ENCODE data around the gene ZFYVE1. TPM values are rescaled to one million over a fixed set of nuclear protein-coding genes. Genes with fewer than 3 reads are reported as not detected.
A peak's percentile ranks its signal among the peaks of the same experiment; 100 is the strongest.

The ZFYVE1 gene
- total RNA-seq, 1 donor = 30.8 TPM

DNA sequence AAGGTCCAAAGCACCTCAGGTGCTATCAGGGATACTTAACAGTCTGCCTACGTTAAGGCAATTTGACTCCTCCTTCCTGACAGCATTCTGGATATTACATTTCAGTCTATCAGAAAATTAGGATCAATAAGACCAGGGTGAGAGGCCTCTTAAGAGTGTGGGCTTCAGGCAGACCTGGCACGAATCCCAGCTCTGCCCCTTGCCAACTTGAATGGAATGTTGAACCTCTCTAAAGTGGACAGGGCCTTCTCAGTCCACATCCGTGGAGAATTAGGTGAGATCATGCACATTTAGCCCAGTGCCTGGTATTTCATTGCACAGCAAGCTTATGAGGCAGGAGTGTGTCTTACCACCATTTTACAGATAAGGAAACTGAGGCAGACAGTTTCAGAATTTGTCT lies 74.7 kb downstream of the ZFYVE1 start:
- Histone ChIP-seq H3K27ac (ENCODE audit: low read depth, low read length) (no peak overlapping the region), H2AFZ (ENCODE audit: low read length) (no peak overlapping the region), H3K4me1 (ENCODE audit: insufficient read depth, low read length) (no peaks in the 10 kb centered on the region), H3K9me3 (ENCODE audit: low read depth, low read length) (no peaks in the 10 kb centered on the region), H3K79me2 (ENCODE audit: insufficient read depth, low read length) (no peaks in the 10 kb centered on the region), H3K36me3 (ENCODE audit: insufficient read depth, low read length) (peaks cover 21% of the 10 kb centered on the region), H3K27me3 (ENCODE audit: insufficient read depth, low read length) (no peaks in the 10 kb centered on the region), H4K20me1 (ENCODE audit: insufficient read depth, low read length) (no peaks in the 10 kb centered on the region), H3K4me3 (ENCODE audit: insufficient read depth, low read length) (no peak overlapping the region), H3K4me2 (ENCODE audit: insufficient read depth, low read length) (no peak overlapping the region)
- TF ChIP-seq, protein P1, sequence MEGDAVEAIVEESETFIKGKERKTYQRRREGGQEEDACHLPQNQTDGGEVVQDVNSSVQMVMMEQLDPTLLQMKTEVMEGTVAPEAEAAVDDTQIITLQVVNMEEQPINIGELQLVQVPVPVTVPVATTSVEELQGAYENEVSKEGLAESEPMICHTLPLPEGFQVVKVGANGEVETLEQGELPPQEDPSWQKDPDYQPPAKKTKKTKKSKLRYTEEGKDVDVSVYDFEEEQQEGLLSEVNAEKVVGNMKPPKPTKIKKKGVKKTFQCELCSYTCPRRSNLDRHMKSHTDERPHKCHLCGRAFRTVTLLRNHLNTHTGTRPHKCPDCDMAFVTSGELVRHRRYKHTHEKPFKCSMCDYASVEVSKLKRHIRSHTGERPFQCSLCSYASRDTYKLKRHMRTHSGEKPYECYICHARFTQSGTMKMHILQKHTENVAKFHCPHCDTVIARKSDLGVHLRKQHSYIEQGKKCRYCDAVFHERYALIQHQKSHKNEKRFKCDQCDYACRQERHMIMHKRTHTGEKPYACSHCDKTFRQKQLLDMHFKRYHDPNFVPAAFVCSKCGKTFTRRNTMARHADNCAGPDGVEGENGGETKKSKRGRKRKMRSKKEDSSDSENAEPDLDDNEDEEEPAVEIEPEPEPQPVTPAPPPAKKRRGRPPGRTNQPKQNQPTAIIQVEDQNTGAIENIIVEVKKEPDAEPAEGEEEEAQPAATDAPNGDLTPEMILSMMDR (IDR thresholded peaks at IDR 0.05; ENCODE audit: extremely low read depth, low read depth, low read length) = no peak
- DNase-seq (ENCODE audit: insufficient read length, low spot score, missing footprints) = no peak

DNA sequence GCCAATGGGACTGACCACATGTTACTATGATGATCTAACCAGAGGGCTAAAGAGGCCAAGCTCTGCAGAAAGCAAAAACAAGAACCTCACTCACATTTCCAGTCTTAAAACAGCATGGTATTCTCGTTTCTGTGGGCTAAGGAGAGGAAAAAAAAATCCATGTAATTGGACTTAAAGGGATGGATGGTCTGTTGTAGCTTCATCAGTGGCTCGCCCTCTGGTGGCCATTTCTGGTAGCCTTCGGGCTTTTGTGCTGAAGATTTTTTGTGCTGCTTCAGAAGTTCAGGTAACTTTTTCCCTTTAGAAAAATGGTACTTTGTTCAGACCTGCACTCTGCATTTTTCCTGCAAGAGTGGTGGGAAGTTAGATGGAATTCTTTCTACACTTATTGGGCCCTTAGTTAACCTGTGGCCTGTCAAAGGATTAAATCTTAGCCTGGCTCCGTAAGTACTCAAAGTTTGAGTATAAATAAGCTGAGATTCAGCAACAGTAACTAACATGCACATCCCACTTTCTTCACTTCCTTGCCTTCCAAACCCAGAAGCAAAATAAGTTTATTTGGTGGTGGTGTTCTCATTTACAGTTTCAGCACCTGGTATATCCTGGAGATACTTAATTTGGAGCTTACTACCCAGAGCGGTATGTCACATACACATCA lies 78.3 kb downstream of the ZFYVE1 start:
- Histone ChIP-seq H3K4me2 (ENCODE audit: insufficient read depth, low read length) (no peak overlapping the region), H4K20me1 (ENCODE audit: insufficient read depth, low read length) (no peaks in the 10 kb centered on the region), H3K27me3 (ENCODE audit: insufficient read depth, low read length) (no peaks in the 10 kb centered on the region), H3K4me3 (ENCODE audit: insufficient read depth, low read length) (no peak overlapping the region), H3K27ac (ENCODE audit: low read depth, low read length) (no peak overlapping the region), H2AFZ (ENCODE audit: low read length) (no peak overlapping the region), H3K4me1 (ENCODE audit: insufficient read depth, low read length) (no peaks in the 10 kb centered on the region), H3K79me2 (ENCODE audit: insufficient read depth, low read length) (no peaks in the 10 kb centered on the region), H3K9me3 (ENCODE audit: low read depth, low read length) (no peaks in the 10 kb centered on the region), H3K36me3 (ENCODE audit: insufficient read depth, low read length) (peaks cover 13% of the 10 kb centered on the region)
- TF ChIP-seq, protein P1 (IDR thresholded peaks at IDR 0.05; ENCODE audit: extremely low read depth, low read depth, low read length) = peak; percentile 94
- peak; percentile 89 for DNase-seq (ENCODE audit: insufficient read length, low spot score, missing footprints)

DNA sequence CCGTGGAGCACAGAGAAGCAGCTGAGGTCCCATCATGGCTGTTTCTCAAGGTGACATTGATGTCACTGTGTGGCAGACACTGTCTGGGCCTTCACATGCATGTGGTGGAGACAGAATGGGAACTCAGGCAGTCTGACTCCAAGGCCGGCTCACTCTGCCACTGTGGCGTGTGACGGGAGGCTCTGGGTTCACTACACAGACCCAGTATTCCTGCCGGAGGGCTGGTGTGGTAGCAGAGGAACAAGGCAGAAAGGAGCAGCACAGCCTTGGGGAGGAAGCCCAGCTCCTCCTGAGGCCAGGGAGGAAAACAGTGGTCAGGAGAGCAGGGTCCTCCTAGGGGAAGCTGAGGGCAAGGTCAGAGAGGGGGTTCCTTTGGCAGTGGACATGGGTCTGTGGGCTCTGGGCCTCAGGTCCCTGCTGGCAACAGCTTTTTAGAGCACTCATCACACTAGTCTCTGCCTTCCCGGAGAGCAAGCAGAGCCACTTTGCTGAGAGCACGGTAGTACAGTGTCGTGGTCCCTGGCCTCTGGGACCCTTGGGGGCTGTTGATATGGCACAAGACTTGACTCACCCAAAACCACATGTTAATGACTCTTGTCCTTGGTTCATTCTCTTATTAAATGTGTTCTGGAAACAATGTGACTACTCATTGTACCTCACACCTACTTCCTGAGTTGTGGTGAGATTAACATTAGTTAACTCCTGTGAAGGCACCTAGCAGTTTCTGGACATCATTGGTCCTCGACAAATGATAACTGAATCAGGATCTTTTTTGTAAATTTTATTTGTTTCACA lies 79.3 kb downstream of the ZFYVE1 start:
- no peak for DNase-seq (ENCODE audit: insufficient read length, low spot score, missing footprints)
- H3K27me3 ChIP-seq (ENCODE audit: insufficient read depth, low read length) = no peaks in the 10 kb centered on the region
- no peak overlapping the region for H2AFZ ChIP-seq (ENCODE audit: low read length)
- peaks cover 20% of the 10 kb centered on the region for H3K36me3 ChIP-seq (ENCODE audit: insufficient read depth, low read length)
- H3K4me1 ChIP-seq (ENCODE audit: insufficient read depth, low read length) = no peaks in the 10 kb centered on the region
- no peak overlapping the region for H3K27ac ChIP-seq (ENCODE audit: low read depth, low read length)
- H3K79me2 ChIP-seq (ENCODE audit: insufficient read depth, low read length) = no peaks in the 10 kb centered on the region
- H4K20me1 ChIP-seq (ENCODE audit: insufficient read depth, low read length) = no peaks in the 10 kb centered on the region
- H3K4me3 ChIP-seq (ENCODE audit: insufficient read depth, low read length) = no peak overlapping the region
- no peak overlapping the region for H3K4me2 ChIP-seq (ENCODE audit: insufficient read depth, low read length)
- TF ChIP-seq, protein P1 (IDR thresholded peaks at IDR 0.05; ENCODE audit: extremely low read depth, low read depth, low read length) = no peak
- H3K9me3 ChIP-seq (ENCODE audit: low read depth, low read length) = no peaks in the 10 kb centered on the region

DNA sequence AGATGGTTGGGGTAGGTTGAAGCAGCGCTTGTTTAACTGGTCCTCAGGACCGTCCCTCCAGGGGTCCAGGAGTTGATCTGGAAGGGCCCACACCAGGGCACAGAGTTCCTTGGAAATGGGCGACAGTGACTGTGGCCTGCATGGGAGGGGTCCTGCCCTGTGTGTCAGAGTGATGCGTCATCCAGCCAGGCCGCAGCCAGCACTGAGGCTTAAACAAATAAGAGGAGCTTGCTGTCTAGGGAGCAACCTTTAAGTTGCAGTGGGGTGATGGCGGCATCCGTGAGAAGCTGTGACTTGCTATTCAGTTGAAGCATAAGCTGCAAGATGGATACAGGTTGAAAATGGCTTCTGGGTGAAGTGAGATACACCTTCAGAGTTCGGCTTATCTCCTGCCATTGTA lies 80.4 kb downstream of the ZFYVE1 start:
- no peaks in the 10 kb centered on the region for H3K4me1 ChIP-seq (ENCODE audit: insufficient read depth, low read length)
- no peak overlapping the region for H3K4me3 ChIP-seq (ENCODE audit: insufficient read depth, low read length)
- DNase-seq (ENCODE audit: insufficient read length, low spot score, missing footprints) = peak; percentile 90
- TF ChIP-seq, protein P1 (IDR thresholded peaks at IDR 0.05; ENCODE audit: extremely low read depth, low read depth, low read length) = no peak
- H3K27me3 ChIP-seq (ENCODE audit: insufficient read depth, low read length) = no peaks in the 10 kb centered on the region
- no peaks in the 10 kb centered on the region for H4K20me1 ChIP-seq (ENCODE audit: insufficient read depth, low read length)
- H3K27ac ChIP-seq (ENCODE audit: low read depth, low read length) = no peak overlapping the region
- H2AFZ ChIP-seq (ENCODE audit: low read length) = no peak overlapping the region
- peaks cover 26% of the 10 kb centered on the region for H3K36me3 ChIP-seq (ENCODE audit: insufficient read depth, low read length)
- H3K79me2 ChIP-seq (ENCODE audit: insufficient read depth, low read length) = no peaks in the 10 kb centered on the region
- H3K4me2 ChIP-seq (ENCODE audit: insufficient read depth, low read length) = no peak overlapping the region
- no peaks in the 10 kb centered on the region for H3K9me3 ChIP-seq (ENCODE audit: low read depth, low read length)

All from osteoblast (primary cell).